Nephron (organoid): ENCODE data around the gene FAAP100.
A peak's percentile ranks its signal among the peaks of the same experiment; 100 is the strongest.

Source experiments
- H3K27ac Mint-ChIP-seq, 3 experiments: 2 replicates each; pipeline ENCODE4 v1.8.0; 2020; ENCODE audit warnings: mixed read lengths in 3 of 3, mild to moderate bottlenecking in 2 of 3, moderate library complexity in 1 of 3
- H3K27me3 Mint-ChIP-seq: 2 replicates; pipeline ENCODE4 v1.8.0; 2021; ENCODE audit warnings: low read depth, mild to moderate bottlenecking, moderate library complexity, mixed read lengths
- H3K36me3 Mint-ChIP-seq: 2 replicates; pipeline ENCODE4 v1.8.0; 2020; ENCODE audit warnings: low read depth, mixed read lengths
- H3K4me1 Mint-ChIP-seq: 2 replicates; pipeline ENCODE4 v1.8.0; 2020; ENCODE audit warnings: mixed read lengths
- H3K4me3 Mint-ChIP-seq, 3 experiments: 2 replicates each; pipeline ENCODE4 v1.8.0; 2020; ENCODE audit warnings: mild to moderate bottlenecking in 3 of 3, mixed read lengths in 3 of 3, moderate library complexity in 2 of 3
- H3K9me3 Mint-ChIP-seq: 2 replicates; pipeline ENCODE4 v1.8.0; 2020; ENCODE audit warnings: mixed read lengths
- CTCF ChIP-seq, 3 experiments: fragments of 200-600 bp; sonication (generic); IDR thresholded peaks; one replicate each; pipeline ENCODE4 v1.5.0; 2021; ENCODE audit warnings: antibody characterized with exemption in 3 of 3; ENCODE audit not compliant: unreplicated experiment in 3 of 3

The FAAP100 gene

GRCh38 chr17:81537856-81538555, 14.1 kb downstream of the FAAP100 start:
- H3K4me3 Mint-ChIP-seq: no peak overlapping the region
- H3K9me3 Mint-ChIP-seq: no peaks in the 10 kb centered on the region
- peak overlapping the region in 2 of 3 experiments; percentile 17 to 35 for H3K27ac Mint-ChIP-seq
- H3K27me3 Mint-ChIP-seq: peaks cover 12% of the 10 kb centered on the region
- no peaks in the 10 kb centered on the region for H3K36me3 Mint-ChIP-seq
- H3K4me1 Mint-ChIP-seq: peaks cover 9% of the 10 kb centered on the region
- TF ChIP-seq CTCF (IDR thresholded peaks at IDR 0.05; ENCODE audit: unreplicated experiment in 3 of 3): no peak

- Mint-ChIP-seq H3K4me3 (no peak overlapping the region), H3K4me1 (peaks cover 9% of the 10 kb centered on the region), H3K27ac (peak overlapping the region in 1 of 3 experiments; percentile 35), H3K36me3 (no peaks in the 10 kb centered on the region), H3K9me3 (no peaks in the 10 kb centered on the region), H3K27me3 (peaks cover 12% of the 10 kb centered on the region)
- TF ChIP-seq CTCF (IDR thresholded peaks at IDR 0.05; ENCODE audit: unreplicated experiment in 3 of 3): peak; percentile 60 to 67 (median 60)
These were observed 14.8 kb downstream of the FAAP100 start for GRCh38 chr17:81537343-81537855.

- no peaks in the 10 kb centered on the region for H3K36me3 Mint-ChIP-seq
- no peaks in the 10 kb centered on the region for H3K9me3 Mint-ChIP-seq
- H3K4me1 Mint-ChIP-seq: peaks cover 9% of the 10 kb centered on the region
- TF ChIP-seq CTCF (IDR thresholded peaks at IDR 0.05; ENCODE audit: unreplicated experiment in 3 of 3): no peak
- H3K4me3 Mint-ChIP-seq: no peak overlapping the region
- no peak overlapping the region for H3K27ac Mint-ChIP-seq
- peaks cover 12% of the 10 kb centered on the region for H3K27me3 Mint-ChIP-seq
These were observed 15.6 kb downstream of the FAAP100 start for GRCh38 chr17:81536299-81537290.

GRCh38 chr17:81535480-81536298, 16.5 kb downstream of the FAAP100 start:
- Mint-ChIP-seq H3K9me3 (no peaks in the 10 kb centered on the region), H3K4me3 (no peak overlapping the region), H3K4me1 (peaks cover 9% of the 10 kb centered on the region), H3K36me3 (no peaks in the 10 kb centered on the region), H3K27ac (no peak overlapping the region), H3K27me3 (peaks cover 12% of the 10 kb centered on the region)
- TF ChIP-seq CTCF (IDR thresholded peaks at IDR 0.05; ENCODE audit: unreplicated experiment in 3 of 3): no peak

GRCh38 chr17:81535007-81535328, 17.2 kb downstream of the FAAP100 start:
- Mint-ChIP-seq H3K36me3 (no peaks in the 10 kb centered on the region), H3K27ac (no peak overlapping the region), H3K4me1 (peaks cover 9% of the 10 kb centered on the region), H3K9me3 (no peaks in the 10 kb centered on the region), H3K4me3 (no peak overlapping the region), H3K27me3 (peaks cover 12% of the 10 kb centered on the region)
- TF ChIP-seq CTCF (IDR thresholded peaks at IDR 0.05; ENCODE audit: unreplicated experiment in 3 of 3): no peak
